Peyer's patch (tissue), 4 donors: ENCODE data around the gene EPHA6.

Experiments used
- POLR2A ChIP-seq, 2 donors: fragments of 450-650 bp; IDR thresholded peaks; one replicate each; pipeline ENCODE4 v1.5.1; 2017; ENCODE audit warnings: antibody characterized with exemption in 2 of 2, mild to moderate bottlenecking in 2 of 2, moderate library complexity in 2 of 2
- TF ChIP-seq, protein P1 (sequence below), 6 experiments: fragments of 450-650 bp in 4 of 6; fragments of 200-600 bp in 2 of 6; sonication (generic) in 1 of 6; IDR thresholded peaks; one replicate each; pipeline ENCODE4 v1.5.1; 2017 to 2019; ENCODE audit warnings: antibody characterized with exemption in 6 of 6, mild to moderate bottlenecking in 3 of 6, moderate library complexity in 1 of 6

DNA sequence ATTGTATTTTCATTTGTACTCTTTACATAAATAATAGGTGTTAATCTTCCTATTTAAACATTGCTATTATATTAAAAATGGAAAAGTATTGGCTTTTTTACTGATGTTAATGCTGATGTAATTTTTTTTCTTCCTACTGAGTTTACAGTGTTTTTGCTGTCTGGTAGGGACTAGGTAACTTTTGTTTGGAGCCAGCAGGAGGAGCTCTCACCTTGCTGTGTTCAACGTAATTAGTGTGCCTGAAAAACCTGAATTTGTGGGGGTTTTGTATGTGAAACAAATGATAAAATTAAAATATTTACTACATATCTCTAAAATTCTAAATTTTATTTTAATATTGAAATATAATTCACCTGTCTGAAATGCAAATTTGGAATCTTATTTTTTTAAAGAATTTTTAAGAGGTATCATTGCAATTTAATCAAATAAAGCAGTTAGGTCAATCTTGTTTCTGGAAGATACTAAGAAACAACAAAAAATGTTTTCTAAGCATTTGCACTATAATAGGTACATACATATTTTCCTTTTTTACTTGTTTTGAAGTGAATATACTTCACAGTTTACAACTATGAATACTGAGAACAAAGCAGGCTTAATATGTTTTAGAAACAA, 48.8 kb downstream of the EPHA6 start:
- TF ChIP-seq, protein P1, sequence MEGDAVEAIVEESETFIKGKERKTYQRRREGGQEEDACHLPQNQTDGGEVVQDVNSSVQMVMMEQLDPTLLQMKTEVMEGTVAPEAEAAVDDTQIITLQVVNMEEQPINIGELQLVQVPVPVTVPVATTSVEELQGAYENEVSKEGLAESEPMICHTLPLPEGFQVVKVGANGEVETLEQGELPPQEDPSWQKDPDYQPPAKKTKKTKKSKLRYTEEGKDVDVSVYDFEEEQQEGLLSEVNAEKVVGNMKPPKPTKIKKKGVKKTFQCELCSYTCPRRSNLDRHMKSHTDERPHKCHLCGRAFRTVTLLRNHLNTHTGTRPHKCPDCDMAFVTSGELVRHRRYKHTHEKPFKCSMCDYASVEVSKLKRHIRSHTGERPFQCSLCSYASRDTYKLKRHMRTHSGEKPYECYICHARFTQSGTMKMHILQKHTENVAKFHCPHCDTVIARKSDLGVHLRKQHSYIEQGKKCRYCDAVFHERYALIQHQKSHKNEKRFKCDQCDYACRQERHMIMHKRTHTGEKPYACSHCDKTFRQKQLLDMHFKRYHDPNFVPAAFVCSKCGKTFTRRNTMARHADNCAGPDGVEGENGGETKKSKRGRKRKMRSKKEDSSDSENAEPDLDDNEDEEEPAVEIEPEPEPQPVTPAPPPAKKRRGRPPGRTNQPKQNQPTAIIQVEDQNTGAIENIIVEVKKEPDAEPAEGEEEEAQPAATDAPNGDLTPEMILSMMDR (IDR thresholded peaks at IDR 0.05) = peak in 4 of 6 experiments; percentile 25 to 53 (median 42)
- no peak for TF ChIP-seq POLR2A (IDR thresholded peaks at IDR 0.05)
